HepG2 (cell line): ENCODE results near the gene MZT1. TPM values are rescaled to one million over a fixed set of nuclear protein-coding genes. Genes with fewer than 3 reads are reported as not detected.

Experiments
- HBP1 ChIP-seq: IDR thresholded peaks from 2 replicates; pipeline ENCODE4 v1.6.1; 2016; ENCODE audit warnings: low read depth, control low read depth
- HMGA1 ChIP-seq: sonication (generic); formaldehyde crosslinking; conservative IDR thresholded peaks from 2 replicates; pipeline ENCODE4 v1.4.0; 2020; ENCODE audit warnings: missing genetic modification reagents
- IKZF1 ChIP-seq: fragments of 450-650 bp; IDR thresholded peaks from 2 replicates; pipeline ENCODE4 v1.7.1; 2016
- KDM3A ChIP-seq: IDR thresholded peaks from 2 replicates; pipeline ENCODE4 v1.6.1; 2018; ENCODE audit warnings: low read depth, missing compliant biosample characterization
- MAX ChIP-seq: IDR thresholded peaks from 2 replicates; pipeline ENCODE4 v1.6.1; 2012; ENCODE audit warnings: inconsistent platforms
- NRL ChIP-seq: sonication (generic); formaldehyde crosslinking; IDR thresholded peaks from 2 replicates; pipeline ENCODE4 v1.5.0; 2020; ENCODE audit warnings: missing genetic modification reagents, mild to moderate bottlenecking, moderate library complexity, borderline replicate concordance
- PHF21A ChIP-seq: sonication (generic); formaldehyde crosslinking; IDR thresholded peaks from 2 replicates; pipeline ENCODE4 v1.5.0; 2020; ENCODE audit warnings: mild to moderate bottlenecking, missing genetic modification reagents
- RARA ChIP-seq: IDR thresholded peaks from 2 replicates; pipeline ENCODE4 v1.6.1; 2016; ENCODE audit warnings: missing genetic modification reagents, missing compliant biosample characterization
- RFX1 ChIP-seq: fragments of 450-650 bp; IDR thresholded peaks from 2 replicates; pipeline ENCODE4 v1.6.1; 2017
- RORA ChIP-seq: sonication (generic); formaldehyde crosslinking; IDR thresholded peaks from 2 replicates; pipeline ENCODE4 v1.5.0; 2020; ENCODE audit warnings: mild to moderate bottlenecking, missing genetic modification reagents, moderate library complexity
- TGIF2 ChIP-seq: IDR thresholded peaks from 2 replicates; pipeline ENCODE4 v1.6.1; 2016; ENCODE audit warnings: control low read depth, missing compliant biosample characterization
- ZBTB40 ChIP-seq, 2 experiments: fragments of 450-650 bp in 1 of 2; sonication (generic) in 1 of 2; formaldehyde crosslinking in 1 of 2; IDR thresholded peaks; 2 replicates each; pipeline versions ENCODE4 v1.6.1 to v1.8.0; 2016 to 2022; ENCODE audit warnings: antibody characterized with exemption in 1 of 2, mild to moderate bottlenecking in 1 of 2, missing genetic modification reagents in 1 of 2
- ZKSCAN8 ChIP-seq: IDR thresholded peaks from 2 replicates; pipeline ENCODE4 v1.6.1; 2016; ENCODE audit warnings: borderline replicate concordance, missing genetic modification reagents, missing compliant biosample characterization
- ZNF619 ChIP-seq: sonication (generic); formaldehyde crosslinking; IDR thresholded peaks from 2 replicates; pipeline ENCODE4 v1.4.0; 2020; ENCODE audit warnings: mild to moderate bottlenecking, missing genetic modification reagents
- ZNF747 ChIP-seq: sonication (generic); formaldehyde crosslinking; IDR thresholded peaks from 2 replicates; pipeline ENCODE4 v1.8.1; 2023; ENCODE audit warnings: missing genetic modification reagents, mild to moderate bottlenecking, borderline replicate concordance
- ZNF800 ChIP-seq: sonication (generic); formaldehyde crosslinking; IDR thresholded peaks from 2 replicates; pipeline ENCODE4 v1.4.0; 2020; ENCODE audit warnings: missing genetic modification reagents
- polyA plus RNA-seq, 8 experiments: library from polyadenylated mRNA; depleted of rRNA in 3 of 8; stranded (reverse) in 7 of 8; unstranded in 1 of 8; fragments of >200 nt; fragmentation: Illumina TruSeq in 4 of 8; extraction: Trizol in 4 of 8; gene quantifications; 2 replicates each; pipeline versions ENCODE4 v1.2.1 to v1.2.3, GENCODE V29; 2011 to 2016; ENCODE audit warnings: low read depth in 4 of 8, missing spikeins in 1 of 8, mixed read lengths in 1 of 8; ENCODE audit not compliant: insufficient read depth in 1 of 8
- total RNA-seq, 5 experiments: library from RNA; depleted of rRNA; stranded (reverse); fragments of >200 nt; fragmentation: Illumina TruSeq; extraction: Trizol; gene quantifications; 2 replicates each; pipeline ENCODE4 v1.2.3, GENCODE V29; 2016; ENCODE audit warnings: low read depth in 1 of 5
- TF ChIP-seq, protein P1 (sequence below): sonication (generic); formaldehyde crosslinking; IDR thresholded peaks from 2 replicates; pipeline ENCODE4 v1.8.0; 2023; ENCODE audit warnings: mild to moderate bottlenecking, missing genetic modification reagents

The MZT1 gene
- total and polyA plus RNA-seq, 2 of the 13 experiments (the other 11 are each of a cell fraction or from before 2014, with no cell fraction given) = 11.7 to 17.2 TPM

- no peak for TF ChIP-seq HMGA1 (CRISPR knock-in tag)
- TF ChIP-seq ZNF619 (CRISPR knock-in tag) = no peak
- TF ChIP-seq RFX1 = no peak
- no peak for TF ChIP-seq ZBTB40 (IDR thresholded peaks at IDR 0.05)
- TF ChIP-seq ZBTB40 (CRISPR knock-in tag; IDR thresholded peaks at IDR 0.05) = no peak
- no peak for TF ChIP-seq RORA (CRISPR knock-in tag)
- TF ChIP-seq ZKSCAN8 (CRISPR knock-in tag) = no peak
- no peak for TF ChIP-seq ZNF747 (CRISPR knock-in tag)
- no peak for TF ChIP-seq RARA (CRISPR knock-in tag)
- TF ChIP-seq MAX = peak; percentile 32; the same call in 1 of the 2 replicates
- no peak for TF ChIP-seq ZNF800 (CRISPR knock-in tag)
- TF ChIP-seq KDM3A (CRISPR knock-in tag) = no peak
- TF ChIP-seq HBP1 (CRISPR knock-in tag) = no peak
- TF ChIP-seq IKZF1 = no peak
- TF ChIP-seq TGIF2 = no peak
- TF ChIP-seq, protein P1, sequence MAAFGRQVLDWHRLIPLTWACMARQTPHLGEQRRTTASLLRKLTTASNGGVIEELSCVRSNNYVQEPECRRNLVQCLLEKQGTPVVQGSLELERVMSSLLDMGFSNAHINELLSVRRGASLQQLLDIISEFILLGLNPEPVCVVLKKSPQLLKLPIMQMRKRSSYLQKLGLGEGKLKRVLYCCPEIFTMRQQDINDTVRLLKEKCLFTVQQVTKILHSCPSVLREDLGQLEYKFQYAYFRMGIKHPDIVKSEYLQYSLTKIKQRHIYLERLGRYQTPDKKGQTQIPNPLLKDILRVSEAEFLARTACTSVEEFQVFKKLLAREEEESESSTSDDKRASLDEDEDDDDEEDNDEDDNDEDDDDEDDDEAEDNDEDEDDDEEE (CRISPR knock-in tag) = no peak
- no peak; the same call in 1 of the 2 replicates for TF ChIP-seq NRL (CRISPR knock-in tag)
- TF ChIP-seq PHF21A (CRISPR knock-in tag) = no peak
These were observed 558 bp downstream of the MZT1 start (continued) for GRCh38 chr13:72726726-72727416.
